ENCODE measurements around the gene TPSD1. TPM values are rescaled to one million over a fixed set of nuclear protein-coding genes. Genes with fewer than 3 reads are reported as not detected.

TPSD1 gene
- total and polyA plus RNA-seq, 10 of the 15 experiments (the other 5 are each of a cell fraction or from before 2014, with no cell fraction given): not detected

GRCh38 chr16:1218061-1218929 lies 37.6 kb upstream of the TPSD1 start:
- ChIA-PET POLR2A (no interaction called here), RAD21 (ENCODE audit: unreplicated experiment) (no interaction called here), CTCF (interaction anchor here (0.6 kb wide), 1 partner anchor 145 kb away, joined by 3 read pairs; no protein-coding TSS in a partner anchor), SMC1A (ENCODE audit: uncharacterized antibody, unreplicated experiment) (no interaction called here)
- Histone ChIP-seq H3K9ac (ENCODE audit: control insufficient read depth, insufficient read depth, low read length) (no peak overlapping the region), H3K4me3 (no peak overlapping the region), H3K27me3 (replicated peaks in 1 of 2; ENCODE audit: control insufficient read depth in 2 of 2, insufficient read depth in 2 of 2, low read length in 1 of 2) (no peaks in the 10 kb centered on the region; a peak in 1 of 4 replicates), H4K20me1 (ENCODE audit: control insufficient read depth, insufficient read depth) (no peaks in the 10 kb centered on the region), H3K9me3 (replicated peaks; ENCODE audit: control insufficient read depth, insufficient read depth, low read length) (no peaks in the 10 kb centered on the region), H3K4me2 (ENCODE audit: control insufficient read depth, insufficient read depth) (no peak overlapping the region), H3K4me1 (ENCODE audit: control insufficient read depth, insufficient read depth, low read length) (no peaks in the 10 kb centered on the region), H3K36me3 (ENCODE audit: control insufficient read depth in 2 of 2, insufficient read depth in 2 of 2, low read length in 1 of 2) (no peaks in the 10 kb centered on the region), H3K27ac (ENCODE audit: control insufficient read depth, insufficient read depth) (no peak overlapping the region), H2AFZ (ENCODE audit: control insufficient read depth, low read depth, low read length) (no peak overlapping the region), H3K79me2 (ENCODE audit: control insufficient read depth, insufficient read depth, low read length) (no peaks in the 10 kb centered on the region)
- TF ChIP-seq EED (IDR thresholded peaks at IDR 0.05; ENCODE audit: low read depth) (no peak), JUND (IDR thresholded peaks at IDR 0.05; ENCODE audit: low read depth, low read length) (no peak), ASH2L (IDR thresholded peaks at IDR 0.05; ENCODE audit: borderline replicate concordance, low read depth) (no peak), PAX8 (IDR thresholded peaks at IDR 0.05) (no peak), ESRRA (IDR thresholded peaks at IDR 0.05; ENCODE audit: low read length) (no peak), BCLAF1 (IDR thresholded peaks at IDR 0.05) (no peak), RELB (IDR thresholded peaks at IDR 0.05; ENCODE audit: low read depth) (no peak), POLR2A (IDR thresholded peaks at IDR 0.05; ENCODE audit: low read depth, low read length) (no peak), RFX5 (IDR thresholded peaks at IDR 0.05; ENCODE audit: low read depth, low read length) (no peak)
- TF ChIP-seq, protein P1, sequence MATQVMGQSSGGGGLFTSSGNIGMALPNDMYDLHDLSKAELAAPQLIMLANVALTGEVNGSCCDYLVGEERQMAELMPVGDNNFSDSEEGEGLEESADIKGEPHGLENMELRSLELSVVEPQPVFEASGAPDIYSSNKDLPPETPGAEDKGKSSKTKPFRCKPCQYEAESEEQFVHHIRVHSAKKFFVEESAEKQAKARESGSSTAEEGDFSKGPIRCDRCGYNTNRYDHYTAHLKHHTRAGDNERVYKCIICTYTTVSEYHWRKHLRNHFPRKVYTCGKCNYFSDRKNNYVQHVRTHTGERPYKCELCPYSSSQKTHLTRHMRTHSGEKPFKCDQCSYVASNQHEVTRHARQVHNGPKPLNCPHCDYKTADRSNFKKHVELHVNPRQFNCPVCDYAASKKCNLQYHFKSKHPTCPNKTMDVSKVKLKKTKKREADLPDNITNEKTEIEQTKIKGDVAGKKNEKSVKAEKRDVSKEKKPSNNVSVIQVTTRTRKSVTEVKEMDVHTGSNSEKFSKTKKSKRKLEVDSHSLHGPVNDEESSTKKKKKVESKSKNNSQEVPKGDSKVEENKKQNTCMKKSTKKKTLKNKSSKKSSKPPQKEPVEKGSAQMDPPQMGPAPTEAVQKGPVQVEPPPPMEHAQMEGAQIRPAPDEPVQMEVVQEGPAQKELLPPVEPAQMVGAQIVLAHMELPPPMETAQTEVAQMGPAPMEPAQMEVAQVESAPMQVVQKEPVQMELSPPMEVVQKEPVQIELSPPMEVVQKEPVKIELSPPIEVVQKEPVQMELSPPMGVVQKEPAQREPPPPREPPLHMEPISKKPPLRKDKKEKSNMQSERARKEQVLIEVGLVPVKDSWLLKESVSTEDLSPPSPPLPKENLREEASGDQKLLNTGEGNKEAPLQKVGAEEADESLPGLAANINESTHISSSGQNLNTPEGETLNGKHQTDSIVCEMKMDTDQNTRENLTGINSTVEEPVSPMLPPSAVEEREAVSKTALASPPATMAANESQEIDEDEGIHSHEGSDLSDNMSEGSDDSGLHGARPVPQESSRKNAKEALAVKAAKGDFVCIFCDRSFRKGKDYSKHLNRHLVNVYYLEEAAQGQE (IDR thresholded peaks at IDR 0.05; ENCODE audit: low read depth, low read length): no peak
- TF ChIP-seq, protein P2, sequence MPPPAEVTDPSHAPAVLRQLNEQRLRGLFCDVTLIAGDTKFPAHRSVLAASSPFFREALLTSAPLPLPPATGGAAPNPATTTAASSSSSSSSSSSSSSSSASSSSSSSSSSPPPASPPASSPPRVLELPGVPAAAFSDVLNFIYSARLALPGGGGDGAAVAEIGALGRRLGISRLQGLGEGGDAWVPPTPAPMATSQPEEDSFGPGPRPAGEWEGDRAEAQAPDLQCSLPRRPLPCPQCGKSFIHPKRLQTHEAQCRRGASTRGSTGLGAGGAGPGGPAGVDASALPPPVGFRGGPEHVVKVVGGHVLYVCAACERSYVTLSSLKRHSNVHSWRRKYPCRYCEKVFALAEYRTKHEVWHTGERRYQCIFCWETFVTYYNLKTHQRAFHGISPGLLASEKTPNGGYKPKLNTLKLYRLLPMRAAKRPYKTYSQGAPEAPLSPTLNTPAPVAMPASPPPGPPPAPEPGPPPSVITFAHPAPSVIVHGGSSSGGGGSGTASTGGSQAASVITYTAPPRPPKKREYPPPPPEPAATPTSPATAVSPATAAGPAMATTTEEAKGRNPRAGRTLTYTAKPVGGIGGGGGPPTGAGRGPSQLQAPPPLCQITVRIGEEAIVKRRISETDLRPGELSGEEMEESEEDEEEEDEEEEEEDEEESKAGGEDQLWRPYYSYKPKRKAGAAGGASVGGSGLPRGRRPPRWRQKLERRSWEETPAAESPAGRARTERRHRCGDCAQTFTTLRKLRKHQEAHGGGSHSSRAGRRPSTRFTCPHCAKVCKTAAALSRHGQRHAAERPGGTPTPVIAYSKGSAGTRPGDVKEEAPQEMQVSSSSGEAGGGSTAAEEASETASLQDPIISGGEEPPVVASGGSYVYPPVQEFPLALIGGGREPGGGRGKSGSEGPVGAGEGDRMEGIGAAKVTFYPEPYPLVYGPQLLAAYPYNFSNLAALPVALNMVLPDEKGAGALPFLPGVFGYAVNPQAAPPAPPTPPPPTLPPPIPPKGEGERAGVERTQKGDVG (CRISPR knock-in tag; IDR thresholded peaks at IDR 0.05): no peak
- DNase-seq (ENCODE audit: low read depth, low spot score) (no peak), ATAC-seq (no peak), FAIRE-seq (no peak)
- BruUV-seq (replicated peaks): no TSS peak
- in situ Hi-C loops (cut with MboI) (no loop called here), intact Hi-C loops (cut with micrococcal nuclease; ENCODE audit: unreplicated experiment) (no loop called here)
- 64% methylated on average over 40 of the region's 49 CpGs for WGBS (ENCODE audit: insufficient coverage, insufficient replicate concordance, low lambda C conversion rate, missing lambda C conversion rate)
